Stimulated activated CD4-positive, alpha-beta T cell treated with anti-CD3 and anti-CD28 coated beads, Interleukin-1b, Interleukin-23, amount 100 ng/mL, for 4 hours (primary cell): Measurements from ENCODE around the gene SMNDC1.
"Not testable (repeated sequence)": the region's sequence is repeated elsewhere in the genome, so short reads cannot be mapped to it uniquely, and the experiment has no call there.

Source experiments
- DNase-seq, 2 donors: peaks; one replicate each; pipeline ENCODE4 v3.0.0-alpha.2; 2020; ENCODE audit warnings: low read depth in 2 of 2

The SMNDC1 gene

DNA sequence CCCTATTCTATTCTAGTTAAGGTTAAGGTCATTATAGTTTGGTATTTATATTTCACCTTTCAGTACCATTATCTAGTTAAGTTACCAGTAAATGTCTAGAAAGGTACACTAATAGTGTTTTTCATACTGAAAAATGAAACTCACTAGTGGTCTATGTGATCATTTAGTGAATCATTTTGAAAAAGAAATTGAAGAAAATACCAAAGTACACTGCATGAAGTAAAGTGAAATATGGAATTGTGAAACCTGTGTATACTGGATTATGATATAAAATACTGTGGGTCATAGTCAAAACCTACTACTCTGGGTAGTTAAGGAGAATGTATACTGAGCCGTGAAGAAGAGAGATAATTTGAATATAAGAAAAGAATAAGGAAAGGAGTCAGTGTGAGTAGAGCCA is 53.3 kb downstream of the SMNDC1 start:
- not testable (repeated sequence) for DNase-seq

DNA sequence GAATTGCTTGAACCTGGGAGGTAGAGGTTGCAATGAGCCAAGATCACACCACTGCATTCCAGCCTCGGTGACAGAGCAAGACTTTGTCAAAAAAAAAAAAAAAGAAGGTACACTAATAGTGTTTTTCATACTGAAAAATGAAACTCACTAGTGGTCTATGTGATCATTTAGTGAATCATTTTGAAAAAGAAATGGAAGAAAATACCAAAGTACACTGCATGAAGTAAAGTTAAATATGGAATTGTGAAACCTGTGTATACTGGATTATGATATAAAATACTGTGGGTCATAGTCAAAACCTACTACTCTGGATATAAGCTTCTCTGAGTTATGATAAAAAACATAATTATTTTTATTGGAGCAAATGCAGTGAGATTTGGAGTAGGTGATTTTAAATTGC is 55.2 kb downstream of the SMNDC1 start:
- DNase-seq, result not testable (repeated sequence)

DNA sequence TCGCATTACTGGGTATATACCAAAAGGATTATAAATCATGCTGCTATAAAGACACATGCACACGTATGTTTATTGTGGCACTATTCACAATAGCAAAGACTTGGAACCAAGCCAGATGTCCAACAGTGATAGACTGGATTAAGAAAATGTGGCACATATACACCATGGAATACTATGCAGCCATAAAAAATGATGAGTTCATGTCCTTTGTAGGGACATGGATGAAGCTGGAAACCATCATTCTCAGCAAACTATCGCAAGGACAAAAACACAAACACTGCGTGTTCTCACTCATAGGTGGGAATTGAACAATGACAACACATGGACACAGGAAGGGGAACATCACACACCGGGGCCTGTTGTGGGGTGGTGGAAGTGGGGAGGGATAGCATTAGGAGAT is 56.9 kb downstream of the SMNDC1 start:
- DNase-seq, result not testable (repeated sequence)

DNA sequence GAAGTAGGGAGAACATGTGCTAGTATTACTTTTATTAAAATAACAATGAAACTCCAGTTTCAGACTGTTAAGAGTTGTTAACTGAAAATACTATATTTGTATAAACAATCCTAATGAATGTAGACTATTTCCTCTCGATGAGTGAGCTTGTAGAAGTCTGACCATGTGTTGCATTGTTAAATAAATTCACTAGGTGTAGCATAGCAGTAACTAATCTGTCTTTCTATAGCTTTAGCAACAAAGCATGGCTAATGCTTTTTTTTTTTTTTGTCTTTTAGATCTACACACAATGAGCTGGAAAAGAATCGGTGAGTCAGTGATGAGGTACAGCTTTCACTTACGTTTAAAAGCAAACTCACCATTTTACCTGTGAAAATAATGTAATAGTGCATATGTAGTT is 60.2 kb downstream of the SMNDC1 start:
- no peak for DNase-seq

DNA sequence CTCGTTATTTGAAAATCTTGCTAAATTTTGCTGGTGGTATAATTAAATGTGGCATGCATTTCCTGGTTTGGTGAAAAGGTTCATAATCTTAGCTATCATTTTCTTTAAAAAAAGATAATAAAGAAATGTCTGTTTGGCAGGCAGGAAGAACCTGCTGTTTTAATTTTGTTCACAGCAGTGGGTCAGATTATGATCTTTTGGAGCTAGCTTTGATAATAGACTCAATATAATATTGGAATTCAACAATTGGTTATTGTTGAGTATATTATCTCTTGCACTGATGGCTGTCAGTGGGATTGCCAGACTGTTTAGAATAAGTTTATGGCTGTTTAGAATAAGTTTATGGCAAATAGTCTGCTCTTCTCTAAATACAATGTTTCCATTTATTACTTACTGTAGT is 62.2 kb downstream of the SMNDC1 start:
- DNase-seq, result no peak

DNA sequence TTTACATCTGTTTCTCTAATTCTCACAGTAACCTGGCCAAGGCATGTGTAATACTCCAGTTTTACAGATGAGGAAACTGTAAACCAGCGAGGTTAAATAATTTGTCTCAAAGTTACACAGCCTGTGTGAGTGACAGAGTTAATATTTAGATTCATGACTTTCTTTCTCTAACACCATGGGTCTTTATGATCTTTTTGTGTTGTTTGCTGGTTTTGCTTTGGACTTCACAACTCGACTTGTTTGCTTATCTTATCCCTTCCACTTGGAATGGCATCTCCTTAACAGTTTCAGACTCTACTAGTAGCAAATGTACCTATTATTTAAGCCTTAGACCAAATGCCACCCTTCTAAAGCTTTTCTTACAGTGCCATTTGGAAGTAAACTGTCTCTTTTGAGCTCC is 62.9 kb downstream of the SMNDC1 start:
- no peak for DNase-seq

DNA sequence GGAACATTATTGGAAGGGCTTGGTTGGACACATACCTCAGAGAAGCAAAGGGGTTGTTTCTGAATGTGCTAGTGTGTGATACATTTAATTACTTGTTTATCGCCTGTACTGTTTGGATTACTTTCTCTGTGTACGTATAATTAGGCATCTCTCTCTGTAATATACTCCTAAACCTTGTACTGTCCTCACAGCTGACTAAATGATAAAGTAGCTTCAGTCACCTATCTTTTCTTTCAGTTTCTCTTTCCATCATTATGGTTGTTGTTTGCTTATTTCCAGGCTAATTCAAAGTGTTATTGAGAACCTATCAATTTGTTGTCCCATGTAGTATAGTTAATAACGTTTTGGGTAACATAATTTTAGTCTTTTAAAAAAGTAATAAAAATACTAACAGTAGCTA is 63.3 kb downstream of the SMNDC1 start:
- no peak for DNase-seq
